ENCODE results near the gene MROH8.

MROH8 gene

DNA sequence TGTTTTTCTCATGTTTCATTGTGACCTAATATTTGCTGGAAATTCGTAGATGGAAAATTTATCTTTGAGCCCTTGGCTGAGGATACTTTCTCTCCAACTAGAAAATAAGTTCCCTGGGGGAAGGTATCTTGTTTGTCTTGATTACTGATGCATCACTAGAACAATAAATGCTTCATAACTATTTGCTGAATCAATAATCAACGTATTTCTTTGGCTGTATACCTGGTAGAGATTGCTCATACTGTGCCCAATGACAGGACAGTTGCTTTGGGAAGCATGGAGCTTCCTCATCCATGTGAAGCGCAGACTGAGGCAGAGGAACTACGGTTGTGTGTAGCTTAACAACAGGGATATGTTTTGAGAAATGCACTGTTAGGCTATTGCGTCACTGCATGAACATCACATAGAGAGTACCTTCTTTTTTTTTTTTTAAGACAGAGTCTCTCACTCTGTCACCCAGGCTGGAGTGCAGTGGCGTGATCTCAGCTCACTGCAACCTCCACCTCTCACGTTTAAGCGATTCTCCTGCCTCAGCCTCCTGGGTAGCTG is 34.4 kb downstream of the MROH8 start:
- no peaks in the 10 kb centered on the region for H4K20me1 ChIP-seq (ENCODE audit: insufficient read depth, low read length)
- no peak overlapping the region for H3K4me3 ChIP-seq (ENCODE audit: low read depth in 1 of 2, low read length in 2 of 2)
- H3K9ac ChIP-seq (ENCODE audit: low read depth, low read length) = no peak overlapping the region
- H3K4me1 ChIP-seq (ENCODE audit: insufficient read depth, low read length) = no peaks in the 10 kb centered on the region
- H3K27ac ChIP-seq (ENCODE audit: low read length) = no peak overlapping the region
- H3K4me2 ChIP-seq (ENCODE audit: insufficient read depth, low read length) = no peak overlapping the region
- ATAC-seq (ENCODE audit: insufficient read depth, low read depth) (no peak), DNase-seq (no peak)
- H3K36me3 ChIP-seq (ENCODE audit: insufficient read depth, low read length) = no peaks in the 10 kb centered on the region
- H3K27me3 ChIP-seq (ENCODE audit: insufficient read depth, low read length, poor library complexity) = no peaks in the 10 kb centered on the region
- H3K79me2 ChIP-seq (ENCODE audit: insufficient read depth, low read length) = no peaks in the 10 kb centered on the region
- no peaks in the 10 kb centered on the region for H3K9me3 ChIP-seq (ENCODE audit: insufficient read depth, low read length, severe bottlenecking)
- TF ChIP-seq EZH2 (IDR thresholded peaks at IDR 0.05; ENCODE audit: borderline replicate concordance, low read depth, low read length, severe bottlenecking) = no peak
- TF ChIP-seq, protein P1, sequence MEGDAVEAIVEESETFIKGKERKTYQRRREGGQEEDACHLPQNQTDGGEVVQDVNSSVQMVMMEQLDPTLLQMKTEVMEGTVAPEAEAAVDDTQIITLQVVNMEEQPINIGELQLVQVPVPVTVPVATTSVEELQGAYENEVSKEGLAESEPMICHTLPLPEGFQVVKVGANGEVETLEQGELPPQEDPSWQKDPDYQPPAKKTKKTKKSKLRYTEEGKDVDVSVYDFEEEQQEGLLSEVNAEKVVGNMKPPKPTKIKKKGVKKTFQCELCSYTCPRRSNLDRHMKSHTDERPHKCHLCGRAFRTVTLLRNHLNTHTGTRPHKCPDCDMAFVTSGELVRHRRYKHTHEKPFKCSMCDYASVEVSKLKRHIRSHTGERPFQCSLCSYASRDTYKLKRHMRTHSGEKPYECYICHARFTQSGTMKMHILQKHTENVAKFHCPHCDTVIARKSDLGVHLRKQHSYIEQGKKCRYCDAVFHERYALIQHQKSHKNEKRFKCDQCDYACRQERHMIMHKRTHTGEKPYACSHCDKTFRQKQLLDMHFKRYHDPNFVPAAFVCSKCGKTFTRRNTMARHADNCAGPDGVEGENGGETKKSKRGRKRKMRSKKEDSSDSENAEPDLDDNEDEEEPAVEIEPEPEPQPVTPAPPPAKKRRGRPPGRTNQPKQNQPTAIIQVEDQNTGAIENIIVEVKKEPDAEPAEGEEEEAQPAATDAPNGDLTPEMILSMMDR (IDR thresholded peaks at IDR 0.05; ENCODE audit: borderline replicate concordance, extremely low read depth, low read length, poor library complexity, severe bottlenecking) = no peak
- no peak overlapping the region for H2AFZ ChIP-seq (ENCODE audit: low read depth, low read length)

DNA sequence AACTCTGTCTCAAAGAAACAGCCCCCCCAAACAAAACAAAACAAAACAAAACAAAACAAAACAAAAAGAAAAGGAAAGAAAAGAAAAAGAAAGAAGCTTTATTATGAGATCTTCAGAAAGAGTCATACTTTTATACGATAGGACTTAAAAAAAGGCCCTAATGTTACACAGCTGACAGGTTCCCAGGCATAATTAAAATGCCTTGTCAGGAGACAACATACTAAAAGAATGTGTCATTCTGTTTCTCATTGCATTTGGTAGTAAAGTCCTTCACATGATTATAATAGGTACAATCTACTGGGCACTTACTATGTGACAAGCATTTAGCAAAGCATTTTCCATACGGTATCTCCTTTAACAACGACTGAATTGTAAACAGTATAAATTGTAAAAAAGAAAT is 36.6 kb downstream of the MROH8 start:
- no peak overlapping the region for H3K4me3 ChIP-seq (ENCODE audit: low read depth in 1 of 2, low read length in 2 of 2)
- ATAC-seq (ENCODE audit: insufficient read depth, low read depth) = no peak
- no peak overlapping the region for H3K4me2 ChIP-seq (ENCODE audit: insufficient read depth, low read length)

DNA sequence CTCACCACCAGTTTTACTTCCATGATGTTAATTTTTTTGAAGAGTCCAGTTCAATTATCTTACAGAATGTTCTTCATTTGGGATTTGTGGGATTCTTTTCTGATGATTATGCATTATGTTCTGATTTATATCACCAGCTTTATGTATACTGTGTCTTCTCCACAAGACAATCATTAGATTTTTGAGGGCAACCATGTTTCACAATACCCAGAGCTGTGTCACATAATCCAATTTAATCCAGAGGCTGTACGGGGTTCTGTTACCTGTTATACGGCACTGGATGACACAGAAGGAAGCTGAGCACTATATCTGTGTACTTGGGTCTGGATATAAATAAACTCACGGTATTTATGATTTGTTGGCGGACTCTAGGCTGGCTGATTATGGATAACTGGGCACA is 41.8 kb downstream of the MROH8 start:
- ATAC-seq (ENCODE audit: insufficient read depth, low read depth) (no peak), DNase-seq (no peak)
- Histone ChIP-seq H3K4me1 (ENCODE audit: insufficient read depth, low read length) (no peaks in the 10 kb centered on the region), H2AFZ (ENCODE audit: low read depth, low read length) (no peak overlapping the region), H3K4me3 (ENCODE audit: low read depth in 1 of 2, low read length in 2 of 2) (no peak overlapping the region), H3K4me2 (ENCODE audit: insufficient read depth, low read length) (no peak overlapping the region), H4K20me1 (ENCODE audit: insufficient read depth, low read length) (no peaks in the 10 kb centered on the region), H3K79me2 (ENCODE audit: insufficient read depth, low read length) (no peaks in the 10 kb centered on the region), H3K27ac (ENCODE audit: low read length) (no peak overlapping the region), H3K9me3 (ENCODE audit: insufficient read depth, low read length, severe bottlenecking) (no peaks in the 10 kb centered on the region), H3K36me3 (ENCODE audit: insufficient read depth, low read length) (no peaks in the 10 kb centered on the region), H3K27me3 (ENCODE audit: insufficient read depth, low read length, poor library complexity) (no peaks in the 10 kb centered on the region), H3K9ac (ENCODE audit: low read depth, low read length) (no peak overlapping the region)
- TF ChIP-seq, protein P1 (IDR thresholded peaks at IDR 0.05; ENCODE audit: borderline replicate concordance, extremely low read depth, low read length, poor library complexity, severe bottlenecking) = no peak
- TF ChIP-seq EZH2 (IDR thresholded peaks at IDR 0.05; ENCODE audit: borderline replicate concordance, low read depth, low read length, severe bottlenecking) = no peak

More for the DNA sequence above, 36.6 kb downstream of the MROH8 start:
- no peak for TF ChIP-seq EZH2 (IDR thresholded peaks at IDR 0.05; ENCODE audit: borderline replicate concordance, low read depth, low read length, severe bottlenecking)
- TF ChIP-seq, protein P1 (IDR thresholded peaks at IDR 0.05; ENCODE audit: borderline replicate concordance, extremely low read depth, low read length, poor library complexity, severe bottlenecking) = no peak
- no peak for DNase-seq
- Histone ChIP-seq H3K27me3 (ENCODE audit: insufficient read depth, low read length, poor library complexity) (no peaks in the 10 kb centered on the region), H3K4me1 (ENCODE audit: insufficient read depth, low read length) (no peaks in the 10 kb centered on the region), H3K9ac (ENCODE audit: low read depth, low read length) (no peak overlapping the region), H4K20me1 (ENCODE audit: insufficient read depth, low read length) (no peaks in the 10 kb centered on the region), H3K36me3 (ENCODE audit: insufficient read depth, low read length) (no peaks in the 10 kb centered on the region), H3K27ac (ENCODE audit: low read length) (no peak overlapping the region), H3K9me3 (ENCODE audit: insufficient read depth, low read length, severe bottlenecking) (no peaks in the 10 kb centered on the region), H2AFZ (ENCODE audit: low read depth, low read length) (no peak overlapping the region), H3K79me2 (ENCODE audit: insufficient read depth, low read length) (no peaks in the 10 kb centered on the region)

DNA sequence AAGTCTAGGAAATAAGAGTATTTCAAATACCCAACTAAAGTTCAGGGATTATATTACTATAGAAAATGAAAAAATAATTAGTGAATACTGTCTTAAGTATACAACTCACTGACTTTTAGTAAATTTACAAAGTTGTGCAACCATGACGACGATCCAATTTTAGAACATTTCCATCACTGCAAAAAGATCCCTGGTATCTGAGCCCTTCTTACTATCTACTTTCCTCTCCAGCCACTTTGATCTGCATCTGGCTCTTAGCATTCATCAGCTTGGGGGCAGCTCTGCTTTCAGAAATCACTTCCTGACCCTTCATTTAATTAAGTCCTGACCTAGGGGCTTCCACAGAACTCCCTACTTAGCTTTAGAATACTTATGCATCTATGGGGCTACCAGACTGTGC is 45.4 kb downstream of the MROH8 start:
- H3K27ac ChIP-seq (ENCODE audit: low read length) = no peak overlapping the region
- no peak overlapping the region for H3K4me2 ChIP-seq (ENCODE audit: insufficient read depth, low read length)
- no peaks in the 10 kb centered on the region for H3K9me3 ChIP-seq (ENCODE audit: insufficient read depth, low read length, severe bottlenecking)
- H3K36me3 ChIP-seq (ENCODE audit: insufficient read depth, low read length) = no peaks in the 10 kb centered on the region
- DNase-seq = no peak
- H2AFZ ChIP-seq (ENCODE audit: low read depth, low read length) = no peak overlapping the region
- no peak for ATAC-seq (ENCODE audit: insufficient read depth, low read depth)
- no peaks in the 10 kb centered on the region for H3K4me1 ChIP-seq (ENCODE audit: insufficient read depth, low read length)
- H4K20me1 ChIP-seq (ENCODE audit: insufficient read depth, low read length) = no peaks in the 10 kb centered on the region
- no peaks in the 10 kb centered on the region for H3K27me3 ChIP-seq (ENCODE audit: insufficient read depth, low read length, poor library complexity)
- TF ChIP-seq, protein P1 (IDR thresholded peaks at IDR 0.05; ENCODE audit: borderline replicate concordance, extremely low read depth, low read length, poor library complexity, severe bottlenecking) = no peak
- TF ChIP-seq EZH2 (IDR thresholded peaks at IDR 0.05; ENCODE audit: borderline replicate concordance, low read depth, low read length, severe bottlenecking) = no peak
- no peak overlapping the region for H3K4me3 ChIP-seq (ENCODE audit: low read depth in 1 of 2, low read length in 2 of 2)
- no peaks in the 10 kb centered on the region for H3K79me2 ChIP-seq (ENCODE audit: insufficient read depth, low read length)
- H3K9ac ChIP-seq (ENCODE audit: low read depth, low read length) = no peak overlapping the region

All from DND-41 (cell line).